ENCODE data around the gene HSD17B11. TPM values are rescaled to one million over a fixed set of nuclear protein-coding genes. Genes with fewer than 3 reads are reported as not detected.
"Not testable (repeated sequence)": the region's sequence is repeated elsewhere in the genome, so short reads cannot be mapped to it uniquely, and the experiment has no call there.

Gene HSD17B11
- total RNA-seq, 1 donor from 2014 or later, result 27.2 TPM

DNA sequence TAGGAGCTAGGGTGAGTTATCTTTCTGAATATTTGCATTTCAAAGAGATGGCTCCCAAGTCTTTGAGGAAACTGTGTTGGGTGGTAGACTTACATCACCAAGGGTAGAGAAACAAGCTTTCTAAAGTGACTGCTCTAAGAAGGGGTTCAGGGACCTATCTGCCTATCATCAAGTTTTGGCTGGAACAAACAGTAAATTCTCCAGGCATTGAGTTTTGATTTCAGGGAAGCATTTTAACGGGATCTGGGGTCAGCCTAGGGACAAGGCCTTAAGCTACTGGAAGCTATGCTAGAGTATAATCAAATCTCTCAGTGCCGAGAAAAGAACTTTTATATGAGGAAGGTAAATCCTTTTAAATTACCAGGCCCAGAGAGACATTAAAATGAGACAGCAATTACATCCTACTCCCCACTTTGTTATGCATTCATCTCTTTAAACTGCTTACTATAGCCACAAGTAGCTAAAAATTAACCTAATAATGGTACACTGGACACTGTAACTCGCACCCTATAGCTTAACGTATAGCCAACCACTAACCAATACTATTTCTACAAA is 29.4 kb upstream of the HSD17B11 start:
- peaks cover 5% of the 10 kb centered on the region for H3K27me3 Mint-ChIP-seq (ENCODE audit: unreplicated experiment)
- peaks cover 9% of the 10 kb centered on the region for H3K9me3 Mint-ChIP-seq (ENCODE audit: unreplicated experiment)
- H3K27ac Mint-ChIP-seq (ENCODE audit: unreplicated experiment), result no peak overlapping the region
- TF ChIP-seq, protein P1, sequence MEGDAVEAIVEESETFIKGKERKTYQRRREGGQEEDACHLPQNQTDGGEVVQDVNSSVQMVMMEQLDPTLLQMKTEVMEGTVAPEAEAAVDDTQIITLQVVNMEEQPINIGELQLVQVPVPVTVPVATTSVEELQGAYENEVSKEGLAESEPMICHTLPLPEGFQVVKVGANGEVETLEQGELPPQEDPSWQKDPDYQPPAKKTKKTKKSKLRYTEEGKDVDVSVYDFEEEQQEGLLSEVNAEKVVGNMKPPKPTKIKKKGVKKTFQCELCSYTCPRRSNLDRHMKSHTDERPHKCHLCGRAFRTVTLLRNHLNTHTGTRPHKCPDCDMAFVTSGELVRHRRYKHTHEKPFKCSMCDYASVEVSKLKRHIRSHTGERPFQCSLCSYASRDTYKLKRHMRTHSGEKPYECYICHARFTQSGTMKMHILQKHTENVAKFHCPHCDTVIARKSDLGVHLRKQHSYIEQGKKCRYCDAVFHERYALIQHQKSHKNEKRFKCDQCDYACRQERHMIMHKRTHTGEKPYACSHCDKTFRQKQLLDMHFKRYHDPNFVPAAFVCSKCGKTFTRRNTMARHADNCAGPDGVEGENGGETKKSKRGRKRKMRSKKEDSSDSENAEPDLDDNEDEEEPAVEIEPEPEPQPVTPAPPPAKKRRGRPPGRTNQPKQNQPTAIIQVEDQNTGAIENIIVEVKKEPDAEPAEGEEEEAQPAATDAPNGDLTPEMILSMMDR (IDR thresholded peaks at IDR 0.05; ENCODE audit: unreplicated experiment), result no peak
- no peak for DNase-seq (ENCODE audit: low spot score)
- no peak overlapping the region for H3K4me3 Mint-ChIP-seq (ENCODE audit: unreplicated experiment)
- H3K4me1 Mint-ChIP-seq (ENCODE audit: unreplicated experiment), result peaks cover 17% of the 10 kb centered on the region
- no peaks in the 10 kb centered on the region for H3K36me3 Mint-ChIP-seq (ENCODE audit: low read depth, unreplicated experiment)

DNA sequence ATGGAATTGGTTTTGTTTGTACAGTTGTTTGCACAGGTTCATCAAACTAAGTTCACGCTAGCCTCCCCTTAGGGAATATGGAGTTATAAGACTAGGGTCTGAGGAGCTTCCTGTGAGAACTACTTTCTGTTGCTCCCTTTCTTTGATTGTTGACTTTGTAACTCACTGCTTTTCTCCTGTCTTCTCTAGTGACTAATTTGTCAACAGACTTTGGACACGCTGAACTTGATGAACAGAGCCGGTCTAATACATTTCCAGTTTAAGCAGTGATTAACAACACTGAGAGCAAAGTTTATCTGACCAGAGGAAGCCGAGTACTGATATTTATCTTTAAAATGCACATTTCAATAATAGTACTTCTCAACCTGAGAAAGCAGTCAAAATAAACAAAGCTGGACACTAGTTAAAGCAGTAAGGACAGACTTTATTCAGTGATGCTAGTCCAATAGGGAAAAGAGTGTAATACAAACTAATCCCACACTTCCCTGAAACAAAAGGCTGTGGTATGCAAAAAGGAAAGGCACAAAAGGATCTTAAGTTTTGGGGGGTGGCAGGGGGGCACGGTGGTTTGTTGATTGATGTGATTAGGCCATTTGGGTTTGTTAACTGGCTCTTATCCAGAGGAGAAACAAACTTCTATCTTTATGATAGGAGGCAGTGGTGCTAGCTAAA is 28.7 kb upstream of the HSD17B11 start:
- DNase-seq (ENCODE audit: low spot score), result no peak
- Mint-ChIP-seq H3K27ac (ENCODE audit: unreplicated experiment) (no peak overlapping the region), H3K4me1 (ENCODE audit: unreplicated experiment) (peaks cover 17% of the 10 kb centered on the region)

DNA sequence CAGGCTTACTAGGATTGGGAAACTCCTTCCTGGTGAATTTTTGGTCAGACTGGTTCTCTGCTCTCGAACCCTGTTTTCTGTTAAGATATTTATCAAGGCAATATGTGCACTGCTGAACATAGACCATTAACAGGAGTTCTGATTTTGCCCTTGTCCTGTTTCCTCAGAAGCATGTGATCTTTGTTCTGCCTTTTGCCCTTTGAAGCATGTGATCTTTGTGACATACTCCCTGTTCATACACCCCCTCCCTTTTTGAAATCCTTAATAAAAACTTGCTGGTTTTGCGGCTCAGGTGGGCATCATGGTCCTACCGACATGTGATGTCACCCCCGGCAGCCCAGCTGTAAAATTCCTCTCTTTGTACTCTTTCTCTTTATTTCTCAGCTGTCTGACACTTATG is 27.4 kb upstream of the HSD17B11 start:
- H3K27ac Mint-ChIP-seq (ENCODE audit: unreplicated experiment); H3K36me3 Mint-ChIP-seq (ENCODE audit: low read depth, unreplicated experiment); H3K27me3 Mint-ChIP-seq (ENCODE audit: unreplicated experiment); DNase-seq (ENCODE audit: low spot score); H3K4me3 Mint-ChIP-seq (ENCODE audit: unreplicated experiment); H3K9me3 Mint-ChIP-seq (ENCODE audit: unreplicated experiment): not testable (repeated sequence)
- peaks cover 10% of the 10 kb centered on the region for H3K4me1 Mint-ChIP-seq (ENCODE audit: unreplicated experiment)

More for the DNA sequence above, 28.7 kb upstream of the HSD17B11 start:
- no peaks in the 10 kb centered on the region for H3K36me3 Mint-ChIP-seq (ENCODE audit: low read depth, unreplicated experiment)
- TF ChIP-seq, protein P1 (IDR thresholded peaks at IDR 0.05; ENCODE audit: unreplicated experiment), result no peak
- H3K4me3 Mint-ChIP-seq (ENCODE audit: unreplicated experiment), result no peak overlapping the region
- H3K9me3 Mint-ChIP-seq (ENCODE audit: unreplicated experiment), result peaks cover 9% of the 10 kb centered on the region
- peaks cover 5% of the 10 kb centered on the region for H3K27me3 Mint-ChIP-seq (ENCODE audit: unreplicated experiment)

DNA sequence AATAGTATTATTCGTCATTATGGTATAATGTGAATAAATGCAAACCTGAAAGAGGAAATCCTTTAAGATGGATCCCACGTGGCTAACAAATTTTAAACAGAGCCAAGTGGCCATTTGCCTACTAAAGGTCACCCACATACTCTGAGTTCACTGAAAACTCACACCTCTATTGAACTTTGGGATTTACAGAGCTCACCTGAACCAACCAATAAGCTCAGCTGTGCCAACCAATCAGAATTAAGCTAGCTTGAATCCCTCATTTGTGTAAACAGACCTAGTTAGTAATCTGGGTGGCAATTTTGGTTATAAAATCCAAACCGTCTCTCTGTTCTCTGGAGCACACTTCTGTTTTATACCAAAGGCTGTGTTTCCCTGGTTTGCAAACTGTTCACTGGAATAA is 26.0 kb upstream of the HSD17B11 start:
- no peaks in the 10 kb centered on the region for H3K27me3 Mint-ChIP-seq (ENCODE audit: unreplicated experiment)
- DNase-seq (ENCODE audit: low spot score), result no peak
- no peak overlapping the region for H3K4me3 Mint-ChIP-seq (ENCODE audit: unreplicated experiment)
- peaks cover under 1% of the 10 kb centered on the region for H3K4me1 Mint-ChIP-seq (ENCODE audit: unreplicated experiment)
- no peaks in the 10 kb centered on the region for H3K36me3 Mint-ChIP-seq (ENCODE audit: low read depth, unreplicated experiment)
- H3K9me3 Mint-ChIP-seq (ENCODE audit: unreplicated experiment), result peaks cover 9% of the 10 kb centered on the region
- no peak overlapping the region for H3K27ac Mint-ChIP-seq (ENCODE audit: unreplicated experiment)
- TF ChIP-seq, protein P1 (IDR thresholded peaks at IDR 0.05; ENCODE audit: unreplicated experiment), result no peak

DNA sequence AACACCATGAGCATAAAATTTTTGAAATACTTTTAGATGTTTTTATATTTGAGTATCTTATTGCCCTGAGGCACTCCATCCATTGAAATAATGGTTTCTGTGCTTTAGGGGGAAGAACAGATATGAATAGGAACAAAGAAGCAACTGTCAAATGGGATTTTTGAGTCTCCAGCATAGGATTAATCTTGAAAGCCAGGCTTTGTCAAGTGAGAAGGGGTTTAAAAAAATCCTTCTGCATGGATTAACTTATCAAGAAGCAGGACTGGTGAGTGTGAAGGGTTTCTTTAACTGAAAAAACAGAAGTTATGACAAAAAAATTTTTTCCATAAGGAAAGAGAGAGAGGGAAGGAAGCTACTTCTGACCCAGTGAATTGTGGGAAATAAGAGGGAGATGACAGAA is 23.8 kb upstream of the HSD17B11 start:
- no peaks in the 10 kb centered on the region for H3K36me3 Mint-ChIP-seq (ENCODE audit: low read depth, unreplicated experiment)
- DNase-seq (ENCODE audit: low spot score), result no peak
- H3K27me3 Mint-ChIP-seq (ENCODE audit: unreplicated experiment), result no peaks in the 10 kb centered on the region
- no peaks in the 10 kb centered on the region for H3K4me1 Mint-ChIP-seq (ENCODE audit: unreplicated experiment)
- no peak overlapping the region for H3K27ac Mint-ChIP-seq (ENCODE audit: unreplicated experiment)
- no peak overlapping the region for H3K4me3 Mint-ChIP-seq (ENCODE audit: unreplicated experiment)
- TF ChIP-seq, protein P1 (IDR thresholded peaks at IDR 0.05; ENCODE audit: unreplicated experiment), result no peak
- peaks cover 9% of the 10 kb centered on the region for H3K9me3 Mint-ChIP-seq (ENCODE audit: unreplicated experiment)
